Mesendoderm (in vitro differentiated cells): Measurements from ENCODE around the gene ABR.
A peak's percentile ranks its signal among the peaks of the same experiment; 100 is the strongest.
"Not testable (repeated sequence)": the region's sequence is repeated elsewhere in the genome, so short reads cannot be mapped to it uniquely, and the experiment has no call there.

Source experiments
- DNase-seq: peaks from one replicate; pipeline ENCODE4 v3.0.0; 2013
- H2AK5ac ChIP-seq: 2 replicates; pipeline ENCODE4 v1.6.1; 2013; ENCODE audit warnings: low read length, inconsistent platforms
- H2BK120ac ChIP-seq: 2 replicates; pipeline ENCODE4 v1.6.1; 2013; ENCODE audit warnings: low read depth, mild to moderate bottlenecking, low read length, moderate library complexity, mixed read lengths
- H2BK15ac ChIP-seq: replicated peaks from 2 replicates; pipeline ENCODE4 v1.6.1; 2013; ENCODE audit warnings: low read depth, mild to moderate bottlenecking, moderate library complexity
- H2BK5ac ChIP-seq: 2 replicates; pipeline ENCODE4 v1.6.1; 2013; ENCODE audit warnings: low read length, inconsistent platforms
- H3K18ac ChIP-seq: 2 replicates; pipeline ENCODE4 v1.6.1; 2013; ENCODE audit warnings: mild to moderate bottlenecking, low read length, mixed read lengths
- H3K23ac ChIP-seq: one replicate; pipeline ENCODE4 v1.6.1; 2013; ENCODE audit warnings: low read length
- H3K27ac ChIP-seq: 2 replicates; pipeline ENCODE4 v1.5.1; 2013; ENCODE audit warnings: low read depth, mild to moderate bottlenecking, inconsistent platforms, low read length, moderate library complexity
- H3K27me3 ChIP-seq: 2 replicates; pipeline ENCODE4 v1.6.1; 2013; ENCODE audit warnings: low read length, control low read depth, mild to moderate bottlenecking, inconsistent platforms; ENCODE audit not compliant: insufficient read depth, poor library complexity
- H3K36me3 ChIP-seq: 2 replicates; pipeline ENCODE4 v1.6.1; 2013; ENCODE audit warnings: low read length, inconsistent platforms; ENCODE audit not compliant: control insufficient read depth, insufficient read depth
- H3K4ac ChIP-seq: one replicate; pipeline ENCODE4 v1.6.1; 2013; ENCODE audit warnings: low read depth, mild to moderate bottlenecking, low read length, moderate library complexity
- H3K4me1 ChIP-seq: 2 replicates; pipeline ENCODE4 v1.6.1; 2013; ENCODE audit warnings: low read depth, low read length, inconsistent platforms; ENCODE audit not compliant: control insufficient read depth
- H3K4me2 ChIP-seq: 2 replicates; pipeline ENCODE4 v1.6.1; 2013; ENCODE audit warnings: low read length
- H3K4me3 ChIP-seq: 2 replicates; pipeline ENCODE4 v1.5.1; 2013; ENCODE audit warnings: mild to moderate bottlenecking, low read length
- H3K56ac ChIP-seq: one replicate; pipeline ENCODE4 v1.6.1; 2013; ENCODE audit warnings: low read length
- H3K79me1 ChIP-seq: 2 replicates; pipeline ENCODE4 v1.6.1; 2013; ENCODE audit warnings: low read length, inconsistent platforms
- H3K79me2 ChIP-seq: 2 replicates; pipeline ENCODE4 v1.6.1; 2013; ENCODE audit warnings: mild to moderate bottlenecking, low read length; ENCODE audit not compliant: control insufficient read depth, insufficient read depth
- H3K9ac ChIP-seq: 2 replicates; pipeline ENCODE4 v1.6.1; 2013; ENCODE audit warnings: low read length, inconsistent platforms
- H4K5ac ChIP-seq: one replicate; pipeline ENCODE4 v1.6.1; 2013; ENCODE audit warnings: low read length
- H4K8ac ChIP-seq: one replicate; pipeline ENCODE4 v1.6.1; 2013; ENCODE audit warnings: low read depth, mild to moderate bottlenecking, control low read depth, low read length, moderate library complexity
- WGBS: extraction: QIAGEN DNeasy Blood & Tissue Kit; methylation state at CpG from one replicate; pipeline ENCODE4 v1.1.7; 2013; ENCODE audit warnings: low lambda C conversion rate, missing lambda C conversion rate; ENCODE audit not compliant: insufficient coverage; ENCODE audit errors: extremely low coverage; 5-methylcytosine and 5-hydroxymethylcytosine counted together

Gene ABR

GRCh38 chr17:1154704-1155103 is 25.1 kb downstream of the ABR start:
- H3K56ac ChIP-seq: no peak overlapping the region
- DNase-seq: no peak
- no peak overlapping the region for H2BK120ac ChIP-seq
- no CpG with 5 or more reads among the region's 14 CpGs for WGBS
- no peak overlapping the region for H2AK5ac ChIP-seq
- H3K27ac ChIP-seq: no peak overlapping the region
- no peak overlapping the region for H3K4ac ChIP-seq
- no peak overlapping the region for H3K4me3 ChIP-seq
- H3K18ac ChIP-seq: no peak overlapping the region
- H3K4me2 ChIP-seq: no peak overlapping the region
- H3K27me3 ChIP-seq: no peaks in the 10 kb centered on the region
- H3K79me1 ChIP-seq: no peaks in the 10 kb centered on the region
- no peak overlapping the region for H3K23ac ChIP-seq
- H3K9ac ChIP-seq: no peak overlapping the region
- no peak overlapping the region for H2BK15ac ChIP-seq
- no peak overlapping the region for H2BK5ac ChIP-seq
- no peak overlapping the region for H4K5ac ChIP-seq
- H4K8ac ChIP-seq: no peak overlapping the region
- H3K4me1 ChIP-seq: no peaks in the 10 kb centered on the region
- H3K79me2 ChIP-seq: no peaks in the 10 kb centered on the region
- no peaks in the 10 kb centered on the region for H3K36me3 ChIP-seq

GRCh38 chr17:1153795-1154546 is 25.8 kb downstream of the ABR start:
- no CpG with 5 or more reads among the region's 30 CpGs for whole genome bisulfite sequencing
- peak; percentile 85 for DNase-seq
- no peak overlapping the region for H3K9ac ChIP-seq

GRCh38 chr17:1152582-1152981 is 27.2 kb downstream of the ABR start:
- H4K5ac ChIP-seq, H3K9ac ChIP-seq, H3K27ac ChIP-seq, H3K18ac ChIP-seq, H2BK5ac ChIP-seq, H3K4me1 ChIP-seq, H3K79me2 ChIP-seq, H3K79me1 ChIP-seq, H3K4me3 ChIP-seq, H3K4ac ChIP-seq, H2BK120ac ChIP-seq, H4K8ac ChIP-seq, H2BK15ac ChIP-seq, H3K23ac ChIP-seq, DNase-seq, H3K4me2 ChIP-seq, H3K27me3 ChIP-seq, H2AK5ac ChIP-seq, H3K56ac ChIP-seq, H3K36me3 ChIP-seq: not testable (repeated sequence)
- no CpG with 5 or more reads among the region's 8 CpGs for WGBS

More at GRCh38 chr17:1153795-1154546, 25.8 kb downstream of the ABR start:
- Histone ChIP-seq H3K4ac (no peak overlapping the region), H3K23ac (no peak overlapping the region), H2BK15ac (no peak overlapping the region), H3K27ac (no peak overlapping the region), H4K8ac (no peak overlapping the region), H3K79me2 (no peaks in the 10 kb centered on the region), H3K79me1 (no peaks in the 10 kb centered on the region), H4K5ac (no peak overlapping the region), H3K18ac (no peak overlapping the region), H3K56ac (no peak overlapping the region), H2BK5ac (no peak overlapping the region), H2BK120ac (no peak overlapping the region), H3K4me3 (no peak overlapping the region), H3K4me1 (no peaks in the 10 kb centered on the region), H3K4me2 (no peak overlapping the region), H2AK5ac (no peak overlapping the region), H3K36me3 (no peaks in the 10 kb centered on the region), H3K27me3 (no peaks in the 10 kb centered on the region)

- Histone ChIP-seq H3K56ac (no peak overlapping the region), H3K36me3 (no peaks in the 10 kb centered on the region), H4K5ac (no peak overlapping the region), H3K79me1 (no peaks in the 10 kb centered on the region), H3K4me3 (no peak overlapping the region), H4K8ac (no peak overlapping the region), H3K18ac (no peak overlapping the region), H3K27ac (no peak overlapping the region), H2BK15ac (no peak overlapping the region), H2AK5ac (no peak overlapping the region), H3K79me2 (no peaks in the 10 kb centered on the region), H2BK120ac (no peak overlapping the region), H3K4me2 (no peak overlapping the region), H3K4me1 (no peaks in the 10 kb centered on the region), H3K4ac (no peak overlapping the region), H3K27me3 (no peaks in the 10 kb centered on the region), H3K9ac (no peak overlapping the region), H2BK5ac (no peak overlapping the region), H3K23ac (no peak overlapping the region)
- WGBS: no CpG with 5 or more reads among the region's 12 CpGs
- no peak for DNase-seq
These were observed 28.7 kb downstream of the ABR start for GRCh38 chr17:1150863-1151600.

GRCh38 chr17:1149869-1150268 is 29.9 kb downstream of the ABR start:
- Histone ChIP-seq H3K4me1 (no peaks in the 10 kb centered on the region), H3K27me3 (no peaks in the 10 kb centered on the region), H3K9ac (no peak overlapping the region), H3K4me2 (no peak overlapping the region), H3K4me3 (no peak overlapping the region), H3K4ac (no peak overlapping the region), H2BK15ac (no peak overlapping the region), H3K79me1 (no peaks in the 10 kb centered on the region), H3K56ac (no peak overlapping the region), H4K8ac (no peak overlapping the region), H3K36me3 (no peaks in the 10 kb centered on the region), H2BK120ac (no peak overlapping the region), H3K79me2 (no peaks in the 10 kb centered on the region), H2BK5ac (no peak overlapping the region), H3K23ac (no peak overlapping the region), H4K5ac (no peak overlapping the region), H2AK5ac (no peak overlapping the region), H3K18ac (no peak overlapping the region), H3K27ac (no peak overlapping the region)
- WGBS: no CpG with 5 or more reads among the region's 13 CpGs
- no peak for DNase-seq
